Hematopoietic multipotent progenitor cell treated with erythropoietin and hydrocortisone succinate and interleukin-3 and kit ligand, for 15 days (in vitro differentiated cells): ENCODE results near the gene RPS6KA2.
"Not testable (repeated sequence)": the region's sequence is repeated elsewhere in the genome, so short reads cannot be mapped to it uniquely, and the experiment has no call there.

ENCODE experiments used
- DNase-seq: peaks from one replicate; pipeline ENCODE4 v3.0.0-alpha.2; 2015; ENCODE audit warnings: low spot score

RPS6KA2 gene

GRCh38 chr6:166591961-166592520, 35.0 kb downstream of the RPS6KA2 start:
- DNase-seq, result no peak

- no peak for DNase-seq
Observed at GRCh38 chr6:166591026-166591425, 36.0 kb downstream of the RPS6KA2 start.

GRCh38 chr6:166589786-166590574, 37.1 kb downstream of the RPS6KA2 start:
- no peak for DNase-seq

GRCh38 chr6:166589337-166589731, 37.7 kb downstream of the RPS6KA2 start:
- no peak for DNase-seq

- no peak for DNase-seq
Observed at GRCh38 chr6:166588691-166589336, 38.2 kb downstream of the RPS6KA2 start.

GRCh38 chr6:166587631-166588413, 39.2 kb downstream of the RPS6KA2 start:
- no peak for DNase-seq

GRCh38 chr6:166586424-166587156, 40.5 kb downstream of the RPS6KA2 start, which contains the start of gene RAMACL:
RAMACL (minus strand) TSS chr6:166586678; CDS start chr6:166586477, 201 bp downstream.
- no peak for DNase-seq

- no peak for DNase-seq
Observed at GRCh38 chr6:166584853-166585429, 42.1 kb downstream of the RPS6KA2 start.

- DNase-seq, result no peak
Observed at GRCh38 chr6:166584155-166584554, 42.9 kb downstream of the RPS6KA2 start.

- no peak for DNase-seq
Observed at GRCh38 chr6:166583230-166583965, 43.7 kb downstream of the RPS6KA2 start.

GRCh38 chr6:166582258-166582657, 44.8 kb downstream of the RPS6KA2 start:
- DNase-seq, result no peak

- DNase-seq, result not testable (repeated sequence)
Observed at GRCh38 chr6:166581801-166582200, 45.2 kb downstream of the RPS6KA2 start.

GRCh38 chr6:166581091-166581511, 46.0 kb downstream of the RPS6KA2 start:
- DNase-seq, result no peak

GRCh38 chr6:166580076-166581050, 46.7 kb downstream of the RPS6KA2 start:
- DNase-seq, result no peak

- DNase-seq, result no peak
Observed at GRCh38 chr6:166579237-166579850, 47.7 kb downstream of the RPS6KA2 start.

GRCh38 chr6:166578536-166579236, 48.4 kb downstream of the RPS6KA2 start:
- no peak for DNase-seq

- no peak for DNase-seq
Observed at GRCh38 chr6:166575205-166575604, 51.8 kb downstream of the RPS6KA2 start.
